ENCODE measurements around the gene ADCY1.

ADCY1 gene

DNA sequence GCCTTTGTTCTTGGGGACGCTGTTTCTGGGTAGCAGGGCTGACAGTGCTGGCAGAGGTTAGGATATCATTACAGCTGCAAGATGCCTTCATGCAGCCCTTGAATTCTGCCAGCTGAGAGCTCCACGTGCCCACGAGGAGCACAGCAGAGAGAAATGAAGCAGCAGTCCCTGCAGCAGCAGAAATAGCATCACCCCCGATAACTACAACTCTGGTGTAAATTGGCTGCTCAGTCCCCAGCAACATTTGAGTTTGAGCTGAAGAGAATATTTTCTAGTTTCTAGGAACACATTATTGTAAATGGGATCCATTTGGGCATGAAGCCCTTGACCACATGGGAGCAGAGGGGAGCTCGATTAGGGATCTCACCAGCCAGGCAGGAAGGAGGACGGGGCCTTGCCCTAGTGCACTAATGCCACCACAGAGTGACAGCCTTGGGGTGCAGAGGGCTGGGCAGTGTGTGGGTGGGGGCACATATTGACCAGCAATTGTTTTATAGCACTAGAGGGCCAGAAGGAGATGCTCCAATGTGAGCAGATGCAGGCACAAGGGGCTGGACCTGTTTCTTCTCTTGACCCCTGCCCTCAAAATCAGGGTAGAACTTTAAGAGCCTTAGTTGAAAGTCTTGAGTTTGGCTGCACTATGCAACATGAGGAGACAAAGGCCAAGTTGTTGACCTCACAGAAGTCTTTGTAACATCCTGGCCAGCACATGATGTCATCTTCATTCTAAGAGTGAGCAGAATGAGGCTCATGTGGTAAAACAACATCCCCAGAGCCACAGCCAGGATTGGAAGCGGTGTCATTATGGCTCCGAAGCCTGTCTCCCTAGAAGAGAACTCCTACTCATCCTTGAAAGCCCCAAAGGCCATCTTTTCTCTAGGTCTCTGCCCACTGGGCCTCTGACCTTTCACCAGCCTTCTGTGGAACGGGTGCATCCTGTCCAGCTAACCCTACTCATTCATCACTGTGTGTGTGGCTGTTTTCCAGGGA, 52.6 kb downstream of the ADCY1 start:
- no peak for DNase-seq

DNA sequence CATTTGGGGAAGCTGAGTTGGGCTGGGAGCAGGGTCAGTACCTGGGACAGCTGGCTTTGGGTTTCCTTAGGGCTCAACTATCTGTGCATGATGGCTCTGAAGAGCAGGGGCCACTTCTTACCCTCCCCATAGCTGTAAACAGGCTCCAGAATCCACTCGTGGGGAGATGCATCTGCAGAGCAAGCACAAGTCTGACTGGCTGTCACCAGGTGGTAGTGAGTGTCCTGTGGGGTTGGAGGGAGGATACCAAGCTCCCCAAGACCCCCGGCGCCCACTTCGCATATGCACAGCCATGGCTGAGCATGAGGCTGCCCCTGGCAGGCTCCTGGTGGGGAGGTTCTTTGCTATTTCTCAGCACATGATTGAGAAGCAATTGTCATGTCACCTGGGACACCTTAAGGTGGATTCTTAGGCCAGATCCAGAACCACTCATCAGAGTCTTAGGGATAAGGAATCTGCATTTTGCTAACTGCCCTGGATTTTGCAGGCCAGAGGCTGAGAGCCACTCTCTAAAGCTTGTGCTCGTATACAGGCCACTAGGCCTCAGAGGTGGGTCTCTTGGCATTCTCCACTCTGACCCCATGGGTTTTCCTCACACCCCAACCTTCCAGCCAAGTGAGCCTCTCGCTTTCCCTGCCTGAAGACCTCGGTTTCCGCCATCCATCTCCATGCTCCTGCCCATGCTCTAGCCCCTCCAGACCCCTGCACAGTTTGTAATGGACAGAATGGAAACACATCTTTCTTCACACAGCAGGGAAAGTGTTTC, 53.7 kb downstream of the ADCY1 start:
- DNase-seq = no peak

- DNase-seq = no peak
Measured at GRCh38 chr7:45631569-45631968, 57.4 kb downstream of the ADCY1 start.

- no peak for DNase-seq
Measured at GRCh38 chr7:45636733-45637132, 62.6 kb downstream of the ADCY1 start.

DNA sequence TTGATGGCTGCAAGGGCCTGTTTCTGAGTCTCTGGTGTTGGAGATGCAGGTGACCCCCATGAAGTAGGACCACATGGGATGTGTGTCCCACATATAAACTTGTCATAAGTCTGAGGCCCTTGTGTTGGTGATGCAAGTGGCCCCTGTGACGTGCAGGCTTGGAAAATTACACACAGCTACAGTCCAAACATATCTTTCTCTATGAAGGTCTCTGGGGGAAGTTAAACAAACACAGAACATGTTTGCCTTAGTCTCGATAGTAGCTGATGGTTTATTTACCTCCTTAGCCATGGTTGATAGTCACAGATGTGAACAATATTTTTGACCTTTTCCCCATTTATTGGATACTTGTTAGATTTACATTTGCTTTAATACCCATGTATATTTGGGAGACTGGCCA, 64.7 kb downstream of the ADCY1 start:
- no peak for DNase-seq

DNA sequence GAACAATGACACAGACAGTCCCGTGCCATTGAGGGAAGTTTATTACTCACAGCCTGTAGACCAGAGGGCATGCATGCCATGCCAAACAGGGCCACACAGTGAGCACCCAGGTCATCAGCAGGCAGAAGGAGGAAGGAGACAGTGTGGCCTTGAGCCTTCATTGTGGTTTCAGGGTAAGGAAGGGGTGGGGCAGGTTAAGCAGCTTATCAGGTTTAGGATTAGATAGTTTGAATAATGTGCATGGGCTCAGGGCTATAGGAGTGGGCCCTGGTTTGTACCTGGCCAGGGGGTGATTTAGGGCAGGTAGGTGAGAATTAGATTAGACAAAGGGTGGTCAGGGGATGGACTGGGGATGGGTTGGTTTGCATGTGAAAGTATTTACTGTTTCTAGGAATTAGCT, 67.9 kb downstream of the ADCY1 start:
- DNase-seq = no peak

GRCh38 chr7:45643630-45644029, 69.5 kb downstream of the ADCY1 start:
- no peak for DNase-seq

DNA sequence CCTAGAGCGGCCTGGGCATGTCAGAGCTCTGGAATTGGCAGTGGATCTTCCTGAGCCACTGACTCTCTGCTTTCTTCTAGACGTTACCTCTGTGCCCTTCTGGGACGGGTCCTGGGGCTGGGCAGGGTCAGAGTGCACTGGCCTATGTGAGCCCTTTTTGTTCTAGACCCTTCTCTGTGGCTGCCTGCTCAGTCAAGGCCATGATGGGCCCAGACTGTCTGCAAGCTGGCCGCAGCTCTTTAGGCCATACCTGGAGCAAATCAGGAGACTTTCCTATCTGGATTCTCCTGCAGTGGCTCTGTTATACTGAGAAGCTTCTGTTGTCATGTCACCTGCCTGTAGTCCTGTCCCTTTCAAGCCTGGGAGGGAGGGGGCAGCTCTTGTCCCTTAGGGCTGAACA, 70.1 kb downstream of the ADCY1 start:
- DNase-seq = no peak

DNA sequence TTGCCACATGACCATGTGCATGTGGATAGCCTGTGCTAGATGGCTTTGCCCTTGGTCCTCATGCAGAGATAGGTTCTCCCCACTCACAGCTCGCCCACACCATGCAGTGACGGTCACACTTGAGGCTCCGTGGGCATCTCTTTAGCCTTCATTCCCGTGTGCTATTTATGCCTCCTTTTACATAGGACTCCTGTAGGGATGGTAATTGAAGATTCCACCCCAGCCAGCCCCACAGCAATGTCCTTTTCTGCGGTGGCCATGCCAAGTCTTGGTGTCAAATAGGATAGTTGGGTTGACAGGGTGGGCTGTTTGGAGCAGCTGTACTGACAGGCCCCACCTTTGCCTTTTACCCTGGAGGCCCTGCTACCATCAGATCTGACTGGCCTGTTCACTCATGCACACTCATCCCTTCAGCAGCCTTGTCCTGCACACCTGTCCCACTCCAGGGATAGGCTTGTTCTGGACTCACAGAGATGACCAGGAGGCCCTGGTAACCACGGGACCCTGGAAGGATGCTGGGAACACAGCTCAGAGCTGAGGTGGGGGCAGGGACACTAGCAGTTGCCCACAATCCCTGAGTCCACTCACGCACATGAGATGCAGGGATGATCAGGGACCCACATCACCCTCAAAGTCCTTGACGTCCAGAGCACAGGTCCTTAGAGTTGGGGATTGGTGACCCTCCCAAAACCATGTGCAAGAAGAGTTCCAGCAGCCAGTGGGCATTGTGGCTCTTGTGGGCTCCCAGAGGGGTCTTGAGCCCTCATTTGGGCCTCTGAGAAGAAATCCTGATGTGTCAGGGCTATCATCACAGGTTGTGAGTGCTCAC, 71.2 kb downstream of the ADCY1 start:
- DNase-seq = no peak

GRCh38 chr7:45646207-45646821, 72.1 kb downstream of the ADCY1 start:
- no peak for DNase-seq

- no peak for DNase-seq
Measured at GRCh38 chr7:45646996-45647825, 73.0 kb downstream of the ADCY1 start.

- DNase-seq = no peak
Measured at GRCh38 chr7:45647967-45648670, 74.0 kb downstream of the ADCY1 start.

DNA sequence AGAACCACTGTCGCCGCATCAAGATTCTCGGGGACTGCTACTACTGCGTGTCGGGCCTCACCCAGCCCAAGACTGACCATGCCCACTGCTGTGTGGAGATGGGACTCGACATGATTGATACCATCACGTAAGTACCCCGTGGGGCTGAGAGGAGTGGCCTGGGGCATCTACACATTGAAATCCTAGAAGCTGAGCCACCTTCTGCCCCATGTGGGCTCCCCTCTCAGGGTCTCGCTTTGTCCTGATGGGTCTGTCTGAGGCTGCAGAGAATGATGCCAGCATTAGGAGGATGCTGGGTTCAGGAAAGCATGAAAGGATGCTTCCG, 74.5 kb downstream of the ADCY1 start:
- no peak for DNase-seq

DNA sequence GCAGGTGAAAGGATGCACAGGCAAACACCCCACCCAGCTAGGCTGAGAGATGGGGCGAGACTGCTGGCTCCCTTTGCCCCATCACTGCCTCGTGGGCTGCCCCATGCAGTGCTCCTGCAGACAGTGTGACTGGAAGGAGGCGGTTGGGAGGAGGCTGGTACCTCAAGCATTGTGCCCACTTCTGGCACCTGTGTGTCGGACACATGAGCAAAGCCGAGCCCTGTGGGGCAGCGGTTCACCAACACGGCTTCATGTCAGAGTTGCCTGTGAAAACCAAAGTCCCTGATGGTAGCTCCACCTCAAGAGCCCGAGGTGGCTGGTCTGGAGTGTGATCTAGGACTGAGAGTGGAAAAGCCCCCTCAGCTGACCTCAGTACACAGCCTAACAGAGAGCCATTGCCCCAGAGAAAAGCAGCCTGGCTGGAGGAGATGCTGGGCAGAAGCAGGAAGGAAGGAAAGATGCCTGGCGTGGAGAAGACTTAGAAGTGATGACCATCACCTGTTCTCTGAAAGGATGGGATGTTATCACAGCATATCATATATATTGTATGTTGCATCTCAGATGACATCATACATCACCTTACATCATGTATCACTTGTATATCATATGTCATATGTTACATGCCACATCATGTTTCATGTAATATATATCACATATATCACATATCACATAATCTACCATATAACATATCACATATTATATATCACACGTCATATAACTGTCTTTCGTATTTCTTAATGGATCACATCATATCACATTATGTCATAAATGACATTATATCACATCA, 75.6 kb downstream of the ADCY1 start:
- DNase-seq = no peak

- no peak for DNase-seq
Measured at GRCh38 chr7:45650404-45651394, 76.5 kb downstream of the ADCY1 start.

DNA sequence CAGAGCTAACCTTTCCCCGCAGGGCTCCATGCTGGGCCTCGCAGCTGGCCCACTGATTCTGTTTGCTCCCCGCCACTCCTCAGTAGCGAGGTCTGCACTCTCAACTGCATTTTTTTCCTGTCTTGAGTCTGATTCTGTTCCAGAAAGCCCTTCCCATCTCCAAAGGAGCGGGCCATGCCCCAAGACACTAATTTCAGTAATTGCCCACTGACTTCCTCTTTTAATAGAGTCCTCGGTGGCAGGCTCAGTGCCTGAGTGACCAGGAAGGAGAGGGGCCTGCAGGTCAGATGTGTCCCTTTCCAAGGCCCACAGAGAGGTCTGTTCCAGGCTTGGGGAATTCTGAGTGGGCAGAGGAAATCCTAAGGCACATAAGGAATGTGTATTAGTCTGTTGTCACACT, 77.4 kb downstream of the ADCY1 start:
- DNase-seq = no peak

- DNase-seq = no peak
Measured at GRCh38 chr7:45652630-45653029, 78.5 kb downstream of the ADCY1 start.

DNA sequence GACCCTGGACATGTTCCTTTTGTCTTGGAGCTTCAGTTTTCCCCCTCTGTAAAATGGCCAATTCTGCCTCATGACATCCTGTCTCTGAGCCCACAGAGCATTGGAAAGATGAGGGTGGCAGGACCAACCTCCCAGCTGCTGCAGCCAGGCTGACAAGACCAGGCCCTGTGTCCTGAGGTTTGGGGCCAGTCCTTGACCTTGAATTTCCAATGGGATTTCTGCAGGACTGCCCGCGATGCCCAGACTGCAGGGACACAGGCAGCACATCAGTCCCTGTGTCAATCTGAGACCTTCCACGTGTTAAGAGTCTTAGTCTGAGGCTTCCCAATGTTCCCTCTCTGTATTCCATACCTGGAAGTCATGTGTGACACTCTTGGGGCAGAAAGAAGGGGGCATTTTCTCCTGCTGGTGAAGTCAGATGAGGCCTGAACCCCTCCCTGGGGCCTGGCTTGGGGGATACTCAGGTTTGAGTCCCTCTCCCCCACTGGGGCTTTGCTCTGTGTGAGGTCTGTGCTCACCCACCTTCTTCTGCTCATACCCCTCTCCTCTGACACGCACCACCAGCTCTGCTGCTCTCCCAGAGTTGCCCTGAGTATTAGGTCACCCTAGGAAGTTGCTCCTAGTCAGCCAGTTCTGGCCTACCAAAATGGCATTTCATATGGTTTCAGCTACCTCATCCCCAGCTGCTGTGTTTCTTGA, 79.2 kb downstream of the ADCY1 start:
- DNase-seq = no peak

Data from NCI-H2107 (cell line).